HFFc6 (cell line): ENCODE data around the gene EGFL7. TPM values are rescaled to one million over a fixed set of nuclear protein-coding genes. Genes with fewer than 3 reads are reported as not detected.

Experiments
- DNase-seq: peaks from one replicate; pipeline ENCODE4 v3.0.0-alpha.2; 2018
- H3K27ac Mint-ChIP-seq: 2 replicates; pipeline ENCODE4 v1.8.0; 2020; ENCODE audit warnings: mild to moderate bottlenecking, mixed read lengths
- H3K27me3 Mint-ChIP-seq: 2 replicates; pipeline ENCODE4 v1.8.0; 2021; ENCODE audit warnings: mild to moderate bottlenecking, moderate library complexity, mixed read lengths; ENCODE audit not compliant: insufficient read depth
- H3K36me3 Mint-ChIP-seq: 2 replicates; pipeline ENCODE4 v1.8.0; 2021; ENCODE audit warnings: low read depth, mixed read lengths
- H3K4me1 Mint-ChIP-seq: 2 replicates; pipeline ENCODE4 v1.8.0; 2020; ENCODE audit warnings: low read depth, mixed read lengths
- H3K4me3 Mint-ChIP-seq: 2 replicates; pipeline ENCODE4 v1.8.0; 2020; ENCODE audit warnings: mild to moderate bottlenecking, moderate library complexity, mixed read lengths
- H3K9me3 Mint-ChIP-seq: 2 replicates; pipeline ENCODE4 v1.8.0; 2020; ENCODE audit warnings: mild to moderate bottlenecking, mixed read lengths
- total RNA-seq, 6 experiments: library from RNA; stranded (reverse); fragmentation: NEBNext Ultra II Directional; extraction: Animal tissue kit (Norgen Biotek cat#: 25700); gene quantifications; 2 replicates in 1 of 6; 3 replicates in 5 of 6; pipeline ENCODE4 v1.2.3, GENCODE V29; 2021
- TF ChIP-seq, protein P1 (sequence below): fragments of 200-600 bp; sonication (generic); IDR thresholded peaks from 2 replicates; pipeline ENCODE4 v1.5.0; 2021; ENCODE audit warnings: antibody characterized with exemption, mild to moderate bottlenecking

EGFL7 gene
- total RNA-seq, 6 experiments from 2014 or later = 3.5 to 6.3 (median 5.6) TPM

GRCh38 chr9:136718345-136719194, 55.9 kb downstream of the EGFL7 start:
- H3K9me3 Mint-ChIP-seq = no peaks in the 10 kb centered on the region
- peaks cover 8% of the 10 kb centered on the region for H3K4me1 Mint-ChIP-seq
- no peak for DNase-seq
- H3K36me3 Mint-ChIP-seq = peaks cover 2% of the 10 kb centered on the region
- TF ChIP-seq, protein P1, sequence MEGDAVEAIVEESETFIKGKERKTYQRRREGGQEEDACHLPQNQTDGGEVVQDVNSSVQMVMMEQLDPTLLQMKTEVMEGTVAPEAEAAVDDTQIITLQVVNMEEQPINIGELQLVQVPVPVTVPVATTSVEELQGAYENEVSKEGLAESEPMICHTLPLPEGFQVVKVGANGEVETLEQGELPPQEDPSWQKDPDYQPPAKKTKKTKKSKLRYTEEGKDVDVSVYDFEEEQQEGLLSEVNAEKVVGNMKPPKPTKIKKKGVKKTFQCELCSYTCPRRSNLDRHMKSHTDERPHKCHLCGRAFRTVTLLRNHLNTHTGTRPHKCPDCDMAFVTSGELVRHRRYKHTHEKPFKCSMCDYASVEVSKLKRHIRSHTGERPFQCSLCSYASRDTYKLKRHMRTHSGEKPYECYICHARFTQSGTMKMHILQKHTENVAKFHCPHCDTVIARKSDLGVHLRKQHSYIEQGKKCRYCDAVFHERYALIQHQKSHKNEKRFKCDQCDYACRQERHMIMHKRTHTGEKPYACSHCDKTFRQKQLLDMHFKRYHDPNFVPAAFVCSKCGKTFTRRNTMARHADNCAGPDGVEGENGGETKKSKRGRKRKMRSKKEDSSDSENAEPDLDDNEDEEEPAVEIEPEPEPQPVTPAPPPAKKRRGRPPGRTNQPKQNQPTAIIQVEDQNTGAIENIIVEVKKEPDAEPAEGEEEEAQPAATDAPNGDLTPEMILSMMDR = no peak
- H3K4me3 Mint-ChIP-seq = no peak overlapping the region
- peaks cover 6% of the 10 kb centered on the region for H3K27me3 Mint-ChIP-seq
- no peak overlapping the region for H3K27ac Mint-ChIP-seq

DNA sequence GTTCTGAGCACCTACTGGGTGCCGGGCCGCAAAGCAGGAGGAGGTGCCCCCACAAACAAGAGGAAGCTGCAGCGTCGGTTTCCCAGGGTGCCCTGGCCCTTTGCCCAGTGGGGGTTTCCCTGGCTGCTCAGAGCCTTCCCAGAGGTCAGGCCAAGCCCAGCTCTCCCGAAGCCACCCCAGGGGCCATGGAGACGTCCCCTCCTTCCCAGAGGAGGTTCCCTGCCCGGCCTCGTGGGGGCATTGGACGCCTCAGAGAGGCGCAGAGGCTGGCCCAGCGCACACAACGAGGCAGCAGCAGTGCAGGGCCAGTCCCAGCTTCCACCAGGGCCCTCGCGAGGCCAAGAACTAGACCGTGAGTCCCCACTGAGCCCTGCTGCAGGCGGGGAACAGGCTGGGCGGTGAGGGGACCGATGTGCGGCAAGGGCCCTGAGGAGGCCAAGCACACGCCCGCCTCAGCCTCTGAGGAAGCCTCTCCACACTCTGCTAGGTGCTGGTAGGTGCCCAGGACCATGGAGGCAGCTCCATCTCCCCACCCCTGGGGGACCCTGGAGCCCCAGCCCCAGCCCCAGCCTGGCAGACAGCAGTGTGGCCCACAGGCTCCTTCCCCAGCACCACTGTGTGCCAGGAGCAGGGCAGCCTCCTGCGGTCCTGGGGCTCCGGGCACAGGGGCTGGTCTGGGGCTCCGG, 56.6 kb downstream of the EGFL7 start:
- DNase-seq = no peak
- Mint-ChIP-seq H3K4me1 (peaks cover 16% of the 10 kb centered on the region), H3K27me3 (peaks cover 8% of the 10 kb centered on the region), H3K4me3 (no peak overlapping the region), H3K9me3 (no peaks in the 10 kb centered on the region), H3K27ac (no peak overlapping the region), H3K36me3 (peaks cover 9% of the 10 kb centered on the region)
- TF ChIP-seq, protein P1 = no peak

DNA sequence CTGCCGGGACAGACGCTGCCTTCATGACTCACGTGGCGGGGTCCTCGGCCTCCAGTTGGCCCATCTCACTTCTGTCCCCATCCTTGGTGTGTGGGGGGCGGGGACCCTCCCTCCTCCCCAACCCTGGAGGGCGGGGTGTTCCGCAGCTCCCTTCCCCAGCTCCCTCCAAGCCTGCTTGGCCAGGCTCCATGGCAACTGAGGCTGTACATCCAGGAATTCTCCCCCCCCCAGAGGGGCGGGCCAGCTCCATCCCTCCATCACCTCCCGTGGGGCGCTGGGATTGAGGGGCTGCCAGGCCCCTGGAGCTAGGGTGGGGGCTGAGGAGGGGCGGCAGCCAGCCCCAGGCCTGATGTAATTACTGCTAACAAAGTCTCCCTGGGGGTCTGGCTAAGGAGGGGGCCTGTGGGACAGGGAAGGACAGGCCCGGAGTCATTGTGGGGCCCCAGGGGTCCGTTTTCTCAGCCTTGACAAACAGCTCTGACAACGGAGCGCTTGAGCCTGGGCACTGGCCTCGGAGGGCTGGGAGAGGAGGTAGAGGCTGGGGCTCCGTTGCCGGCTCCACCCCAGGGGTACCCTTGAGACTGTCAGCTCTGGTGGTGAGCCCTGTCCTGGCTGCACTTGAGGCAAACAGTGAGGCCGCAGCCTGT, 57.7 kb downstream of the EGFL7 start:
- no peak overlapping the region for H3K4me3 Mint-ChIP-seq
- H3K27me3 Mint-ChIP-seq = peaks cover 8% of the 10 kb centered on the region
- no peak overlapping the region for H3K27ac Mint-ChIP-seq
- DNase-seq = no peak
- peaks cover 18% of the 10 kb centered on the region for H3K4me1 Mint-ChIP-seq
- H3K9me3 Mint-ChIP-seq = no peaks in the 10 kb centered on the region
- H3K36me3 Mint-ChIP-seq = peaks cover 14% of the 10 kb centered on the region
- TF ChIP-seq, protein P1 = no peak

- DNase-seq = no peak
- Mint-ChIP-seq H3K9me3 (no peaks in the 10 kb centered on the region), H3K27me3 (peaks cover 8% of the 10 kb centered on the region), H3K36me3 (peaks cover 14% of the 10 kb centered on the region), H3K4me1 (peaks cover 22% of the 10 kb centered on the region), H3K4me3 (no peak overlapping the region), H3K27ac (peak overlapping the region; percentile 58)
- TF ChIP-seq, protein P1 = no peak
These were observed 58.2 kb downstream of the EGFL7 start for GRCh38 chr9:136720898-136721338.

GRCh38 chr9:136721339-136722092, 58.8 kb downstream of the EGFL7 start:
- DNase-seq = peak; percentile 76
- TF ChIP-seq, protein P1 = 0 out of 2 replicates have a peak, but pooled peaks have one; percentile 6
- Mint-ChIP-seq H3K36me3 (peaks cover 17% of the 10 kb centered on the region), H3K9me3 (no peaks in the 10 kb centered on the region), H3K27ac (peak overlapping the region; percentile 58), H3K4me1 (peaks cover 28% of the 10 kb centered on the region), H3K27me3 (peaks cover 9% of the 10 kb centered on the region), H3K4me3 (no peak overlapping the region)
